PC-3 (cell line): ENCODE measurements around the gene DTNB. TPM values are rescaled to one million over a fixed set of nuclear protein-coding genes. Genes with fewer than 3 reads are reported as not detected.

Experiments
- ATAC-seq: fragments of 200-7000 bp; cut with Tn5 transposase; 2 replicates; pipeline ENCODE4 v1.9.1; 2020; ENCODE audit warnings: mild to moderate bottlenecking, moderate library complexity
- BruUV-seq: library from RNA; stranded (reverse); fragments of 400-500 nt; replicated peaks from 2 replicates; lab custom pipeline; 2021; lab: Mats Ljungman, UMichigan
- CTCF ChIA-PET: fragments of 300-600 bp; sonication (Branson Sonifier 250); formaldehyde crosslinking; loops from one replicate; lab custom pipeline; 2022; ENCODE audit warnings: antibody characterized with exemption; lab: Charles Lee
- POLR2A ChIA-PET: fragments of 300-600 bp; sonication (Branson Sonifier 250); formaldehyde crosslinking; loops from one replicate; lab custom pipeline; 2022; ENCODE audit warnings: antibody characterized with exemption; ENCODE audit not compliant: unreplicated experiment; lab: Charles Lee
- DNase-seq: peaks from one replicate; pipeline ENCODE4 v3.0.0-alpha.2; 2015
- H2AFZ ChIP-seq: fragments of 300-600 bp; sonication (generic); 2 replicates; pipeline ENCODE4 v1.6.0; 2016; ENCODE audit warnings: antibody characterized with exemption, low read length
- H3F3A ChIP-seq: fragments of 300-600 bp; sonication (generic); one replicate; pipeline ENCODE4 v1.6.0; 2017; ENCODE audit warnings: antibody characterized with exemption, low read length, control low read depth, mild to moderate bottlenecking; ENCODE audit not compliant: unreplicated experiment
- H3K27ac ChIP-seq: fragments of 300-600 bp; sonication (generic); 2 replicates; pipeline ENCODE4 v1.5.1; 2016; ENCODE audit warnings: mild to moderate bottlenecking, low read length
- H3K27me3 ChIP-seq: fragments of 300-600 bp; sonication (generic); 2 replicates; pipeline ENCODE4 v1.6.1; 2016; ENCODE audit warnings: low read length, mixed read lengths
- H3K36me3 ChIP-seq: fragments of 300-600 bp; sonication (generic); 2 replicates; pipeline ENCODE4 v1.6.1; 2016; ENCODE audit warnings: low read depth, mixed run types, low read length, mixed read lengths
- H3K4me1 ChIP-seq: fragments of 300-600 bp; sonication (generic); 2 replicates; pipeline ENCODE4 v1.5.1; 2016; ENCODE audit warnings: low read length; ENCODE audit not compliant: insufficient read depth
- H3K4me2 ChIP-seq: fragments of 300-600 bp; sonication (generic); 2 replicates; pipeline ENCODE4 v1.6.0; 2016; ENCODE audit warnings: low read length
- H3K4me3 ChIP-seq: fragments of 300-600 bp; sonication (generic); 2 replicates; pipeline ENCODE4 v1.5.1; 2016; ENCODE audit warnings: mild to moderate bottlenecking, low read length, mixed read lengths
- H3K79me2 ChIP-seq: fragments of 300-600 bp; sonication (generic); 2 replicates; pipeline ENCODE4 v1.6.1; 2017; ENCODE audit warnings: low read length, mixed read lengths
- H3K9ac ChIP-seq: fragments of 300-600 bp; sonication (generic); 2 replicates; pipeline ENCODE4 v1.6.0; 2016; ENCODE audit warnings: mild to moderate bottlenecking, low read length
- H3K9me2 ChIP-seq: fragments of 300-600 bp; sonication (generic); replicated peaks from 2 replicates; pipeline ENCODE4 v1.6.1; 2016; ENCODE audit warnings: mixed run types, low read length, mixed read lengths
- H3K9me3 ChIP-seq: fragments of 300-600 bp; sonication (generic); 2 replicates; pipeline ENCODE4 v1.6.1; 2016; ENCODE audit warnings: low read length, mixed read lengths
- H4K20me1 ChIP-seq: fragments of 300-600 bp; sonication (generic); 2 replicates; pipeline ENCODE4 v1.6.1; 2016; ENCODE audit warnings: low read length, mixed read lengths
- CTCF ChIP-seq: fragments of 300-600 bp; sonication (generic); conservative IDR thresholded peaks from 2 replicates; pipeline ENCODE4 v1.5.1; 2017; ENCODE audit warnings: antibody characterized with exemption, low read depth, mild to moderate bottlenecking, low read length
- EZH2 ChIP-seq: fragments of 300-600 bp; sonication (generic); IDR thresholded peaks from one replicate; pipeline ENCODE4 v1.6.1; 2017; ENCODE audit warnings: antibody characterized with exemption, mild to moderate bottlenecking, low read length; ENCODE audit not compliant: unreplicated experiment
- EZH2phosphoT487 ChIP-seq: fragments of 300-600 bp; sonication (generic); IDR thresholded peaks from 2 replicates; pipeline ENCODE4 v1.6.1; 2018; ENCODE audit warnings: mild to moderate bottlenecking, antibody characterized with exemption, low read length, borderline replicate concordance
- intact Hi-C: fragments of 100-400 bp; cut with micrococcal nuclease; formaldehyde crosslinking; loops from 2 replicates; pipeline ENCODE4 v1.9.0; 2023
- total RNA-seq: library from RNA; depleted of rRNA; stranded (reverse); fragments of >200 nt; gene quantifications from 2 replicates; pipeline ENCODE4 v1.2.3, GENCODE V29; 2014

The DTNB gene
- total RNA-seq, 1 experiment from 2014 or later: 23.1 TPM

- DNase-seq: no peak
- no peak for TF ChIP-seq EZH2phosphoT487
- no peak for TF ChIP-seq CTCF
- no peak for TF ChIP-seq EZH2
- no TSS peak for BruUV-seq
- intact Hi-C loops: no loop called here
- H3K27ac ChIP-seq: no peak overlapping the region
- no peaks in the 10 kb centered on the region for H3K27me3 ChIP-seq
- H2AFZ ChIP-seq: no peak overlapping the region
- no peaks in the 10 kb centered on the region for H3K4me1 ChIP-seq
- H3F3A ChIP-seq: no peaks in the 10 kb centered on the region
- H3K9me3 ChIP-seq: no peaks in the 10 kb centered on the region
- H3K9ac ChIP-seq: no peak overlapping the region
- no peaks in the 10 kb centered on the region for H3K79me2 ChIP-seq
- no peaks in the 10 kb centered on the region for H3K36me3 ChIP-seq
- H4K20me1 ChIP-seq: no peaks in the 10 kb centered on the region
- ChIA-PET CTCF (no interaction called here), POLR2A (no interaction called here)
- no peaks in the 10 kb centered on the region for H3K9me2 ChIP-seq
- no peak overlapping the region for H3K4me2 ChIP-seq
- H3K4me3 ChIP-seq: no peak overlapping the region
- no peak for ATAC-seq
Observed at GRCh38 chr2:25420820-25421237, 252.5 kb downstream of the DTNB start.

GRCh38 chr2:25419678-25420242 is 253.6 kb downstream of the DTNB start:
- H3K36me3 ChIP-seq: no peaks in the 10 kb centered on the region
- POLR2A ChIA-PET: no interaction called here

More at GRCh38 chr2:25419678-25420242, 253.6 kb downstream of the DTNB start:
- Histone ChIP-seq H3K27ac (no peak overlapping the region), H3K4me3 (no peak overlapping the region), H3K4me1 (no peaks in the 10 kb centered on the region), H3K9me3 (no peaks in the 10 kb centered on the region), H3K79me2 (no peaks in the 10 kb centered on the region), H3K4me2 (no peak overlapping the region), H3K27me3 (no peaks in the 10 kb centered on the region), H2AFZ (no peak overlapping the region), H3K9me2 (no peaks in the 10 kb centered on the region), H3K9ac (no peak overlapping the region), H4K20me1 (no peaks in the 10 kb centered on the region), H3F3A (no peaks in the 10 kb centered on the region)
- CTCF ChIA-PET: no interaction called here
- BruUV-seq: no TSS peak
- intact Hi-C loops: no loop called here
- ATAC-seq (no peak), DNase-seq (no peak)
- no peak for TF ChIP-seq CTCF
- no peak for TF ChIP-seq EZH2
